Fibroblast of lung (primary cell): Measurements from ENCODE around the gene IRF7. TPM values are rescaled to one million over a fixed set of nuclear protein-coding genes. Genes with fewer than 3 reads are reported as not detected.
A peak's percentile ranks its signal among the peaks of the same experiment; 100 is the strongest.
"Not testable (repeated sequence)": the region's sequence is repeated elsewhere in the genome, so short reads cannot be mapped to it uniquely, and the experiment has no call there.

Experiments
- DNase-seq, 2 donors: peaks; one replicate each; pipeline versions ENCODE4 v3.0.0 to v3.0.0-alpha.2; 2010; ENCODE audit warnings: low read depth in 2 of 2
- H2AFZ ChIP-seq: 2 replicates; pipeline ENCODE4 v1.5.1; 2012; ENCODE audit warnings: low read length, control low read depth, inconsistent platforms
- H3K27ac ChIP-seq: 2 replicates; pipeline ENCODE4 v1.5.1; 2011; ENCODE audit warnings: low read length, control low read depth; ENCODE audit not compliant: insufficient read depth
- H3K27me3 ChIP-seq: 2 replicates; pipeline ENCODE4 v1.5.1; 2011; ENCODE audit warnings: mild to moderate bottlenecking, low read length; ENCODE audit not compliant: control insufficient read depth, insufficient read depth
- H3K36me3 ChIP-seq: 2 replicates; pipeline ENCODE4 v1.5.1; 2011; ENCODE audit warnings: low read length; ENCODE audit not compliant: control insufficient read depth, insufficient read depth
- H3K4me1 ChIP-seq: 2 replicates; pipeline ENCODE4 v1.5.1; 2011; ENCODE audit warnings: low read length; ENCODE audit not compliant: control insufficient read depth, insufficient read depth; ENCODE audit errors: extremely low read depth
- H3K4me2 ChIP-seq: 2 replicates; pipeline ENCODE4 v1.5.1; 2011; ENCODE audit warnings: low read length, control low read depth; ENCODE audit not compliant: insufficient read depth; ENCODE audit errors: extremely low read depth
- H3K4me3 ChIP-seq, 4 experiments: fragments of 200-600 bp in 1 of 4; sonication (generic) in 1 of 4; replicated peaks in 1 of 4; 2 replicates each; pipeline ENCODE4 v1.5.1; 2011 to 2016; ENCODE audit warnings: low read length in 4 of 4, low read depth in 3 of 4, mild to moderate bottlenecking in 3 of 4, control low read depth in 2 of 4, inconsistent platforms in 1 of 4, mixed read lengths in 1 of 4; ENCODE audit not compliant: insufficient read depth in 1 of 4; ENCODE audit errors: control extremely low read depth in 1 of 4
- H3K79me2 ChIP-seq: 2 replicates; pipeline ENCODE4 v1.5.1; 2012; ENCODE audit warnings: mild to moderate bottlenecking, low read length, inconsistent platforms; ENCODE audit not compliant: control insufficient read depth, insufficient read depth
- H3K9ac ChIP-seq: 2 replicates; pipeline ENCODE4 v1.5.1; 2011; ENCODE audit warnings: mild to moderate bottlenecking, low read length, control low read depth; ENCODE audit not compliant: insufficient read depth
- H3K9me3 ChIP-seq: 2 replicates; pipeline ENCODE4 v1.5.1; 2012; ENCODE audit warnings: low read depth, low read length; ENCODE audit not compliant: control insufficient read depth, insufficient read depth
- H4K20me1 ChIP-seq: 2 replicates; pipeline ENCODE4 v1.5.1; 2011; ENCODE audit warnings: low read length; ENCODE audit not compliant: control insufficient read depth, insufficient read depth; ENCODE audit errors: extremely low read depth
- CTCF ChIP-seq, 2 donors: IDR thresholded peaks in 1 of 2; conservative IDR thresholded peaks in 1 of 2; 1 replicate in 1 of 2; 2 replicates in 1 of 2; pipeline ENCODE4 v1.5.1; 2011 to 2012; ENCODE audit warnings: low read length in 2 of 2, control low read depth in 1 of 2, inconsistent platforms in 1 of 2, low read depth in 1 of 2, mild to moderate bottlenecking in 1 of 2
- EZH2 ChIP-seq: IDR thresholded peaks from 2 replicates; pipeline ENCODE4 v1.5.1; 2012; ENCODE audit warnings: low read length, control low read depth, mild to moderate bottlenecking; ENCODE audit errors: missing control alignments
- polyA plus RNA-seq, 2 donors: library from polyadenylated mRNA; depleted of rRNA in 1 of 2; stranded (reverse) in 1 of 2; unstranded in 1 of 2; fragments of >200 nt; gene quantifications; 2 replicates each; pipeline ENCODE4 v1.2.1, GENCODE V29; 2011 to 2012; ENCODE audit warnings: missing spikeins in 1 of 2
- total RNA-seq: library from RNA; depleted of rRNA; stranded (reverse); fragments of >200 nt; gene quantifications from 2 replicates; pipeline ENCODE4 v1.2.1, GENCODE V29; 2014

IRF7 gene
- total and polyA plus RNA-seq, 2 donors (not counting 1 experiment from before 2014, with no cell fraction given), result 1.6 to 9.1 TPM

GRCh38 chr11:650482-650881 is 34.7 kb upstream of the IRF7 start:
- peak in 1 of 2 donors; percentile 40 for DNase-seq
- no peaks in the 10 kb centered on the region for H4K20me1 ChIP-seq

GRCh38 chr11:647672-648158 is 32.0 kb upstream of the IRF7 start:
- H3K27me3 ChIP-seq, H3K4me2 ChIP-seq, H4K20me1 ChIP-seq, H3K9ac ChIP-seq, H3K36me3 ChIP-seq, H3K9me3 ChIP-seq, H3K27ac ChIP-seq, H3K4me3 ChIP-seq, DNase-seq, H3K79me2 ChIP-seq, H3K4me1 ChIP-seq, H2AFZ ChIP-seq: not testable (repeated sequence)

More at GRCh38 chr11:650482-650881, 34.7 kb upstream of the IRF7 start:
- Histone ChIP-seq H3K27me3 (no peaks in the 10 kb centered on the region), H3K9ac (no peak overlapping the region), H3K4me1 (no peaks in the 10 kb centered on the region), H3K79me2 (no peaks in the 10 kb centered on the region), H3K27ac (no peak overlapping the region), H3K9me3 (no peaks in the 10 kb centered on the region), H3K36me3 (peaks cover 3% of the 10 kb centered on the region), H3K4me2 (no peak overlapping the region), H2AFZ (no peak overlapping the region), H3K4me3 (no peak overlapping the region)
- no peak for TF ChIP-seq EZH2
- no peak for TF ChIP-seq CTCF (conservative IDR thresholded peaks at IDR 0.05 in 1 of 2, IDR thresholded peaks at IDR 0.05 in 1 of 2; ENCODE audit: low read depth in 1 of 2, low read length in 2 of 2)

GRCh38 chr11:646214-646613 is 30.5 kb upstream of the IRF7 start:
- no peak for DNase-seq
- H3K9me3 ChIP-seq, result no peaks in the 10 kb centered on the region
- no peak for TF ChIP-seq EZH2
- no peak for TF ChIP-seq CTCF (conservative IDR thresholded peaks at IDR 0.05 in 1 of 2, IDR thresholded peaks at IDR 0.05 in 1 of 2; ENCODE audit: low read depth in 1 of 2, low read length in 2 of 2)
- H3K36me3 ChIP-seq, result peaks cover 9% of the 10 kb centered on the region
- no peak overlapping the region for H3K9ac ChIP-seq
- H3K4me1 ChIP-seq, result no peaks in the 10 kb centered on the region
- no peak overlapping the region for H3K4me3 ChIP-seq
- no peaks in the 10 kb centered on the region for H3K27me3 ChIP-seq
- no peak overlapping the region for H3K4me2 ChIP-seq
- H2AFZ ChIP-seq, result no peak overlapping the region
- no peaks in the 10 kb centered on the region for H4K20me1 ChIP-seq
- H3K27ac ChIP-seq, result no peak overlapping the region
- H3K79me2 ChIP-seq, result no peaks in the 10 kb centered on the region
